GM12878 (cell line): ENCODE data around the gene TAGLN3. TPM values are rescaled to one million over a fixed set of nuclear protein-coding genes. Genes with fewer than 3 reads are reported as not detected.

Experiments
- ATAC-seq: fragments of 200-7000 bp; cut with Tn5 transposase; 3 replicates; pipeline ENCODE4 v1.9.1; 2020; ENCODE audit warnings: mild to moderate bottlenecking, moderate library complexity
- BruUV-seq: library from RNA; stranded (reverse); fragments of 400-500 nt; replicated peaks from 2 replicates; lab custom pipeline; 2021; lab: Mats Ljungman, UMichigan
- CTCF ChIA-PET: fragments of 300-600 bp; sonication (Branson Sonifier 250); formaldehyde crosslinking; extraction: SDS; loops from one replicate; lab custom pipeline; 2021; ENCODE audit warnings: inconsistent platforms; lab: Yijun Ruan, JAX
- POLR2A ChIA-PET: fragments of 350-600 bp; formaldehyde crosslinking; extraction: SDS; loops from one replicate; lab custom pipeline; 2021; ENCODE audit warnings: inconsistent platforms; lab: Charles Lee
- RAD21 ChIA-PET: fragments of 300-600 bp; sonication (Branson Sonifier 250); formaldehyde crosslinking; loops from one replicate; lab custom pipeline; 2023; ENCODE audit warnings: antibody characterized with exemption; ENCODE audit not compliant: unreplicated experiment; lab: Charles Lee
- SMC1A ChIA-PET: fragments of 300-600 bp; sonication (Branson Sonifier 250); formaldehyde crosslinking; loops from one replicate; lab custom pipeline; 2023; ENCODE audit not compliant: unreplicated experiment, uncharacterized antibody; lab: Charles Lee
- DNase-seq: peaks from one replicate; pipeline ENCODE4 v3.0.0-alpha.2; 2011; ENCODE audit warnings: low read depth, low spot score
- FAIRE-seq: peaks from 3 replicates; lab custom pipeline; 2011; peaks lifted over from hg19 to GRCh38; lab: Jason Lieb, UNC
- H2AFZ ChIP-seq: 2 replicates; pipeline ENCODE4 v1.6.0; 2011; ENCODE audit warnings: low read depth, low read length, control low read depth; ENCODE audit not compliant: control insufficient read depth
- H3K27ac ChIP-seq: 2 replicates; pipeline ENCODE4 v1.5.1; 2011; ENCODE audit warnings: control low read depth; ENCODE audit not compliant: control insufficient read depth, insufficient read depth
- H3K27me3 ChIP-seq, 2 experiments: replicated peaks in 1 of 2; 2 replicates each; pipeline versions ENCODE4 v1.6.0 to v1.6.1; 2011; ENCODE audit warnings: low read length in 1 of 2; ENCODE audit not compliant: control insufficient read depth in 2 of 2, insufficient read depth in 2 of 2
- H3K36me3 ChIP-seq, 2 experiments: 2 replicates each; pipeline ENCODE4 v1.5.1; 2011; ENCODE audit warnings: low read length in 1 of 2; ENCODE audit not compliant: control insufficient read depth in 2 of 2, insufficient read depth in 2 of 2
- H3K4me1 ChIP-seq: 2 replicates; pipeline ENCODE4 v1.6.1; 2011; ENCODE audit warnings: mild to moderate bottlenecking, low read length, moderate library complexity, mixed read lengths; ENCODE audit not compliant: control insufficient read depth, insufficient read depth
- H3K4me2 ChIP-seq: 2 replicates; pipeline ENCODE4 v1.6.0; 2011; ENCODE audit warnings: control low read depth; ENCODE audit not compliant: control insufficient read depth, insufficient read depth
- H3K4me3 ChIP-seq: fragments of 200-600 bp; sonication (generic); 2 replicates; pipeline ENCODE4 v1.5.1; 2016
- H3K79me2 ChIP-seq: 2 replicates; pipeline ENCODE4 v1.6.0; 2011; ENCODE audit warnings: low read length; ENCODE audit not compliant: control insufficient read depth, insufficient read depth
- H3K9ac ChIP-seq: 2 replicates; pipeline ENCODE4 v1.8.0; 2011; ENCODE audit warnings: low read length, control low read depth, mixed read lengths; ENCODE audit not compliant: control insufficient read depth, insufficient read depth
- H3K9me3 ChIP-seq: replicated peaks from 3 replicates; pipeline ENCODE4 v1.5.1; 2011; ENCODE audit warnings: mild to moderate bottlenecking, low read length; ENCODE audit not compliant: control insufficient read depth, insufficient read depth
- H4K20me1 ChIP-seq: 2 replicates; pipeline ENCODE4 v1.6.0; 2011; ENCODE audit not compliant: control insufficient read depth, insufficient read depth
- ATF7 ChIP-seq: fragments of 450-650 bp; IDR thresholded peaks from 2 replicates; pipeline ENCODE4 v1.6.1; 2016; ENCODE audit warnings: low read depth, mild to moderate bottlenecking
- EED ChIP-seq: sonication (generic); IDR thresholded peaks from 2 replicates; pipeline ENCODE4 v1.6.1; 2016; ENCODE audit warnings: antibody characterized with exemption, low read depth
- ETV6 ChIP-seq, 2 experiments: fragments of 450-650 bp in 1 of 2; IDR thresholded peaks in 1 of 2; conservative IDR thresholded peaks in 1 of 2; 2 replicates each; pipeline ENCODE4 v1.6.1; 2014; ENCODE audit warnings: antibody characterized with exemption in 1 of 2, borderline replicate concordance in 1 of 2, low read depth in 1 of 2, mild to moderate bottlenecking in 1 of 2, moderate library complexity in 1 of 2
- FOXK2 ChIP-seq: fragments of 450-650 bp; IDR thresholded peaks from 2 replicates; pipeline ENCODE4 v1.6.1; 2017; ENCODE audit warnings: mild to moderate bottlenecking, moderate library complexity
- FOXM1 ChIP-seq: IDR thresholded peaks from 2 replicates; pipeline ENCODE4 v1.6.1; 2012; ENCODE audit warnings: low read depth, mild to moderate bottlenecking, inconsistent platforms, low read length, moderate library complexity
- GATAD2B ChIP-seq: fragments of 450-650 bp; conservative IDR thresholded peaks from 2 replicates; pipeline ENCODE4 v1.6.1; 2017; ENCODE audit warnings: low read depth, mild to moderate bottlenecking, moderate library complexity
- HDGF ChIP-seq: fragments of 450-650 bp; IDR thresholded peaks from 2 replicates; pipeline ENCODE4 v1.6.1; 2016; ENCODE audit warnings: antibody characterized with exemption
- MTA3 ChIP-seq: IDR thresholded peaks from 2 replicates; pipeline ENCODE4 v1.6.1; 2012; ENCODE audit warnings: low read length, inconsistent platforms, borderline replicate concordance
- MXI1 ChIP-seq: fragments of 150-350 bp; IDR thresholded peaks from 2 replicates; pipeline ENCODE4 v1.6.1; 2011; ENCODE audit warnings: low read depth, mild to moderate bottlenecking, inconsistent platforms, low read length, improper control_type of control experiment
- NFYA ChIP-seq: IDR thresholded peaks from 2 replicates; pipeline ENCODE4 v1.6.1; 2011; ENCODE audit warnings: low read depth, mild to moderate bottlenecking, low read length, improper control_type of control experiment, borderline replicate concordance
- RELA ChIP-seq: fragments of 450-650 bp; IDR thresholded peaks from 2 replicates; pipeline ENCODE4 v1.8.0; 2014; ENCODE audit warnings: borderline replicate concordance; ENCODE audit not compliant: partially characterized antibody
- RFX5 ChIP-seq: IDR thresholded peaks from 2 replicates; pipeline ENCODE4 v1.6.1; 2011; ENCODE audit warnings: low read depth, low read length, improper control_type of control experiment
- ZNF217 ChIP-seq: fragments of 450-650 bp; IDR thresholded peaks from 2 replicates; pipeline ENCODE4 v1.6.1; 2017; ENCODE audit warnings: antibody characterized with exemption, mild to moderate bottlenecking
- WGBS: methylation state at CpG from one replicate; pipeline ENCODE4 v1.1.6; 2016; ENCODE audit warnings: low lambda C conversion rate; ENCODE audit not compliant: insufficient replicate concordance, insufficient coverage; ENCODE audit errors: missing lambda C conversion rate; 5-methylcytosine and 5-hydroxymethylcytosine counted together
- in situ Hi-C: fragments of 300-500 bp; cut with MboI; formaldehyde crosslinking; loops from 9 replicates; pipeline ENCODE4 v1.14.3; 2018; ENCODE audit warnings: mixed read lengths
- intact Hi-C: fragments of 100-400 bp; cut with micrococcal nuclease; formaldehyde crosslinking; loops from one replicate; pipeline ENCODE4 v1.14.2; 2022; ENCODE audit not compliant: unreplicated experiment
- polyA plus RNA-seq, 11 experiments: library from polyadenylated mRNA; depleted of rRNA in 4 of 11; unstranded in 6 of 11; stranded (reverse) in 5 of 11; fragments of >200 nt; fragmentation: Nextera tagmentation in 4 of 11; fragmentation: Illumina TruSeq in 1 of 11; extraction: Ambion mirVana in 4 of 11; extraction: Trizol in 1 of 11; gene quantifications; 1 replicate in 1 of 11; 2 replicates in 10 of 11; pipeline versions ENCODE4 v1.2.1 to v1.2.3, GENCODE V29; 2011 to 2016; ENCODE audit warnings: inconsistent platforms in 2 of 11, missing spikeins in 2 of 11, low read depth in 1 of 11
- total RNA-seq, 4 experiments: library from RNA; depleted of rRNA in 3 of 4; stranded (reverse); fragments of >200 nt in 3 of 4; fragmentation: Illumina TruSeq in 1 of 4; extraction: Trizol in 1 of 4; gene quantifications; 2 replicates each; pipeline versions ENCODE4 v1.2.1 to v1.2.3, GENCODE V29; 2013 to 2021
- TF ChIP-seq, protein P1 (sequence below): fragments of 450-650 bp; formaldehyde crosslinking; IDR thresholded peaks from 2 replicates; pipeline ENCODE4 v1.4.0; 2022; ENCODE audit warnings: mild to moderate bottlenecking, moderate library complexity
- TF ChIP-seq, protein P2 (sequence below): fragments of 450-650 bp; IDR thresholded peaks from 2 replicates; pipeline ENCODE4 v1.6.1; 2017; ENCODE audit warnings: low read depth, mild to moderate bottlenecking, moderate library complexity
- TF ChIP-seq, protein P3 (sequence below): fragments of 150-350 bp; IDR thresholded peaks from 2 replicates; pipeline ENCODE4 v1.6.1; 2016; ENCODE audit warnings: low read depth, low read length

TAGLN3 gene
- total and polyA plus RNA-seq, 10 of the 15 experiments (the other 5 are each of a cell fraction or from before 2014, with no cell fraction given), result 0.06 to 0.53 (median 0.12) TPM; not detected in 3

DNA sequence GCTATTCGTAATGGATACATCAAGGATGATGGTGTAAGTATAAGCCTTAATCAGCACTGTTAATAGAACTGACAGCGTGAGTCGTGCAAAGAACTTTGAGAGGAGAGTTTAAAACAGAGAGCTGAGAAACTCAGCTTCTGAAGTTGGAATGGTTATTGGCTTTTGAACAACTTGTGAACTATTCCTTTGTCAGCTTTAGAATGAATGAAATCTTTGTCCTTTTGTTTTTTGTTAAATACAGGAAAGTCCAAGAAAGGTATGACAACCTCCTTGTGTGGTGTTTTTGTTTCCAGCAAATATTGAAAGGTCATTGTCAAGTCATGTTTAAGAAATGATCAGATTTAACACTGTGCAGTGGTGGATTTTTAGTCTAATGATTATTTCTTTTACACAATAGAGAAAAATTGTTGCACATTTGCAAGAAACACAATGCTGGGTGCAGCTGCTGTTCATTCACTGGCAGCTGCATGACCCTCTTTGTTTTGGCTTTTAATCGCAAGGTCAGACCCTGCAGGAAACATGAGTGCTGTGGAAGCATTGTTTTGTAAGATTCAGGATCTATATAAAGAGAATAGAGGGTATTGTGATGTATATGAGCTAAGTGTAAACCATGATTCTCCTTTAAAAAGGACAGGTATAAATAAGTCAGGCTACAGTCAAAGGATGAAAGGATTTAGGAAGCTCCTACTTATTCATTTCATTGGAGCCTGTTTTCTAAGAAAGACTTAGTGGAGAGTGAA, 41.6 kb upstream of the TAGLN3 start:
- ChIA-PET CTCF (interaction anchor here (1.0 to 8.4 kb wide), 5 partner anchors 11 to 240 kb away, joined by 3 to 69 read pairs (median 6); no protein-coding TSS in a partner anchor), SMC1A (interaction anchor here (0.5 to 23.3 kb wide), 7 partner anchors 9 to 354 kb away, joined by 3 to 424 read pairs (median 5); partner anchors contain the start of gene ABHD10), RAD21 (interaction anchor here (0.9 to 2.3 kb wide), 2 partner anchors 11 to 90 kb away, joined by 3 to 9 read pairs; no protein-coding TSS in a partner anchor), POLR2A (no interaction called here)
- Histone ChIP-seq H3K27ac (no peak overlapping the region), H3K4me2 (no peak overlapping the region), H3K27me3 (peaks cover 0 to 4% of the 10 kb centered on the region in 2 experiments; a peak in 1 of 4 replicates), H2AFZ (no peak overlapping the region), H3K4me1 (no peaks in the 10 kb centered on the region), H3K9me3 (no peaks in the 10 kb centered on the region), H3K36me3 (no peaks in the 10 kb centered on the region), H3K79me2 (no peaks in the 10 kb centered on the region), H3K9ac (no peak overlapping the region), H4K20me1 (no peaks in the 10 kb centered on the region), H3K4me3 (no peak overlapping the region)
- no TSS peak for BruUV-seq
- in situ Hi-C loops (no loop called here), intact Hi-C loops (no loop called here)
- 38% methylated on average over 4 of the region's 4 CpGs for WGBS
- no peak for ATAC-seq
- no peak for FAIRE-seq
- TF ChIP-seq GATAD2B, result no peak
- no peak for TF ChIP-seq RFX5
- no peak for TF ChIP-seq ATF7
- TF ChIP-seq, protein P1, sequence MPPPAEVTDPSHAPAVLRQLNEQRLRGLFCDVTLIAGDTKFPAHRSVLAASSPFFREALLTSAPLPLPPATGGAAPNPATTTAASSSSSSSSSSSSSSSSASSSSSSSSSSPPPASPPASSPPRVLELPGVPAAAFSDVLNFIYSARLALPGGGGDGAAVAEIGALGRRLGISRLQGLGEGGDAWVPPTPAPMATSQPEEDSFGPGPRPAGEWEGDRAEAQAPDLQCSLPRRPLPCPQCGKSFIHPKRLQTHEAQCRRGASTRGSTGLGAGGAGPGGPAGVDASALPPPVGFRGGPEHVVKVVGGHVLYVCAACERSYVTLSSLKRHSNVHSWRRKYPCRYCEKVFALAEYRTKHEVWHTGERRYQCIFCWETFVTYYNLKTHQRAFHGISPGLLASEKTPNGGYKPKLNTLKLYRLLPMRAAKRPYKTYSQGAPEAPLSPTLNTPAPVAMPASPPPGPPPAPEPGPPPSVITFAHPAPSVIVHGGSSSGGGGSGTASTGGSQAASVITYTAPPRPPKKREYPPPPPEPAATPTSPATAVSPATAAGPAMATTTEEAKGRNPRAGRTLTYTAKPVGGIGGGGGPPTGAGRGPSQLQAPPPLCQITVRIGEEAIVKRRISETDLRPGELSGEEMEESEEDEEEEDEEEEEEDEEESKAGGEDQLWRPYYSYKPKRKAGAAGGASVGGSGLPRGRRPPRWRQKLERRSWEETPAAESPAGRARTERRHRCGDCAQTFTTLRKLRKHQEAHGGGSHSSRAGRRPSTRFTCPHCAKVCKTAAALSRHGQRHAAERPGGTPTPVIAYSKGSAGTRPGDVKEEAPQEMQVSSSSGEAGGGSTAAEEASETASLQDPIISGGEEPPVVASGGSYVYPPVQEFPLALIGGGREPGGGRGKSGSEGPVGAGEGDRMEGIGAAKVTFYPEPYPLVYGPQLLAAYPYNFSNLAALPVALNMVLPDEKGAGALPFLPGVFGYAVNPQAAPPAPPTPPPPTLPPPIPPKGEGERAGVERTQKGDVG (CRISPR knock-in tag), result no peak
- no peak for TF ChIP-seq MTA3
- TF ChIP-seq HDGF, result no peak
- TF ChIP-seq EED, result no peak
- TF ChIP-seq FOXK2, result no peak
- TF ChIP-seq, protein P2, sequence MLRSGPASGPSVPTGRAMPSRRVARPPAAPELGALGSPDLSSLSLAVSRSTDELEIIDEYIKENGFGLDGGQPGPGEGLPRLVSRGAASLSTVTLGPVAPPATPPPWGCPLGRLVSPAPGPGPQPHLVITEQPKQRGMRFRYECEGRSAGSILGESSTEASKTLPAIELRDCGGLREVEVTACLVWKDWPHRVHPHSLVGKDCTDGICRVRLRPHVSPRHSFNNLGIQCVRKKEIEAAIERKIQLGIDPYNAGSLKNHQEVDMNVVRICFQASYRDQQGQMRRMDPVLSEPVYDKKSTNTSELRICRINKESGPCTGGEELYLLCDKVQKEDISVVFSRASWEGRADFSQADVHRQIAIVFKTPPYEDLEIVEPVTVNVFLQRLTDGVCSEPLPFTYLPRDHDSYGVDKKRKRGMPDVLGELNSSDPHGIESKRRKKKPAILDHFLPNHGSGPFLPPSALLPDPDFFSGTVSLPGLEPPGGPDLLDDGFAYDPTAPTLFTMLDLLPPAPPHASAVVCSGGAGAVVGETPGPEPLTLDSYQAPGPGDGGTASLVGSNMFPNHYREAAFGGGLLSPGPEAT, result no peak
- no peak for TF ChIP-seq NFYA
- no peak for TF ChIP-seq ZNF217
- TF ChIP-seq ETV6 (conservative IDR thresholded peaks at IDR 0.05 in 1 of 2, IDR thresholded peaks at IDR 0.05 in 1 of 2; ENCODE audit: borderline replicate concordance in 1 of 2, low read depth in 1 of 2), result no peak
- TF ChIP-seq RELA, result no peak
- TF ChIP-seq MXI1, result no peak
- TF ChIP-seq FOXM1, result no peak
- TF ChIP-seq, protein P3, sequence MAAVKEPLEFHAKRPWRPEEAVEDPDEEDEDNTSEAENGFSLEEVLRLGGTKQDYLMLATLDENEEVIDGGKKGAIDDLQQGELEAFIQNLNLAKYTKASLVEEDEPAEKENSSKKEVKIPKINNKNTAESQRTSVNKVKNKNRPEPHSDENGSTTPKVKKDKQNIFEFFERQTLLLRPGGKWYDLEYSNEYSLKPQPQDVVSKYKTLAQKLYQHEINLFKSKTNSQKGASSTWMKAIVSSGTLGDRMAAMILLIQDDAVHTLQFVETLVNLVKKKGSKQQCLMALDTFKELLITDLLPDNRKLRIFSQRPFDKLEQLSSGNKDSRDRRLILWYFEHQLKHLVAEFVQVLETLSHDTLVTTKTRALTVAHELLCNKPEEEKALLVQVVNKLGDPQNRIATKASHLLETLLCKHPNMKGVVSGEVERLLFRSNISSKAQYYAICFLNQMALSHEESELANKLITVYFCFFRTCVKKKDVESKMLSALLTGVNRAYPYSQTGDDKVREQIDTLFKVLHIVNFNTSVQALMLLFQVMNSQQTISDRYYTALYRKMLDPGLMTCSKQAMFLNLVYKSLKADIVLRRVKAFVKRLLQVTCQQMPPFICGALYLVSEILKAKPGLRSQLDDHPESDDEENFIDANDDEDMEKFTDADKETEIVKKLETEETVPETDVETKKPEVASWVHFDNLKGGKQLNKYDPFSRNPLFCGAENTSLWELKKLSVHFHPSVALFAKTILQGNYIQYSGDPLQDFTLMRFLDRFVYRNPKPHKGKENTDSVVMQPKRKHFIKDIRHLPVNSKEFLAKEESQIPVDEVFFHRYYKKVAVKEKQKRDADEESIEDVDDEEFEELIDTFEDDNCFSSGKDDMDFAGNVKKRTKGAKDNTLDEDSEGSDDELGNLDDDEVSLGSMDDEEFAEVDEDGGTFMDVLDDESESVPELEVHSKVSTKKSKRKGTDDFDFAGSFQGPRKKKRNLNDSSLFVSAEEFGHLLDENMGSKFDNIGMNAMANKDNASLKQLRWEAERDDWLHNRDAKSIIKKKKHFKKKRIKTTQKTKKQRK, result no peak
- no peak for DNase-seq
